Head of caudate nucleus (tissue), 42 donors: ENCODE results near the gene DAP.
"Not testable (repeated sequence)": the region's sequence is repeated elsewhere in the genome, so short reads cannot be mapped to it uniquely, and the experiment has no call there.

Experiments used
- DNase-seq, 42 donors: peaks; one replicate each; pipeline versions ENCODE4 v3.0.0 to v3.0.0-alpha.2; 2020 to 2021; ENCODE audit warnings: mixed read lengths in 7 of 42
- intact Hi-C: fragments of 100-400 bp; cut with DNase I; formaldehyde crosslinking; loops from one replicate; pipeline ENCODE4 v1.15.0; 2022

Gene DAP

GRCh38 chr5:10652151-10652550 is 108.9 kb downstream of the DAP start:
- DNase-seq, result peak in 1 of 42 donors; percentile 8
- intact Hi-C loops, result no loop called here

GRCh38 chr5:10649666-10650380 is 111.2 kb downstream of the DAP start:
- peak in 2 of 42 donors; percentile 15 to 27 for DNase-seq
- intact Hi-C loops, result no loop called here

GRCh38 chr5:10648806-10649665 is 112.0 kb downstream of the DAP start:
- DNase-seq, result peak in 1 of 42 donors; percentile 12
- intact Hi-C loops, result no loop called here

- DNase-seq, result peak in 1 of 42 donors; percentile 9
- intact Hi-C loops, result no loop called here
Observed at GRCh38 chr5:10647640-10648039, 113.4 kb downstream of the DAP start.

GRCh38 chr5:10645671-10646070 is 115.4 kb downstream of the DAP start:
- DNase-seq, result peak in 2 of 42 donors; percentile 6 to 23
- intact Hi-C loops, result no loop called here

- DNase-seq, result peak in 1 of 42 donors; percentile 13
- intact Hi-C loops, result no loop called here
Observed at GRCh38 chr5:10645146-10645545, 115.9 kb downstream of the DAP start.

- intact Hi-C loops, result no loop called here
- DNase-seq, result peak in 6 of 42 donors; percentile 20 to 62 (median 40)
Observed at GRCh38 chr5:10644192-10644591, 116.8 kb downstream of the DAP start.

GRCh38 chr5:10642367-10642766 is 118.7 kb downstream of the DAP start:
- intact Hi-C loops, result no loop called here
- DNase-seq, result no peak

GRCh38 chr5:10639846-10640368 is 121.1 kb downstream of the DAP start:
- intact Hi-C loops, result no loop called here
- DNase-seq, result no peak

GRCh38 chr5:10638723-10639122 is 122.3 kb downstream of the DAP start:
- intact Hi-C loops, DNase-seq: not testable (repeated sequence)

- intact Hi-C loops, result no loop called here
- DNase-seq, result no peak
Observed at GRCh38 chr5:10637944-10638343, 123.1 kb downstream of the DAP start.

GRCh38 chr5:10636363-10637142 is 124.5 kb downstream of the DAP start:
- intact Hi-C loops, result no loop called here
- DNase-seq, result peak in 4 of 42 donors; percentile 6 to 37 (median 17)

- peak in 2 of 42 donors; percentile 19 to 25 for DNase-seq
- intact Hi-C loops, result no loop called here
Observed at GRCh38 chr5:10635867-10636350, 125.1 kb downstream of the DAP start.

- intact Hi-C loops, result no loop called here
- DNase-seq, result peak in 1 of 42 donors; percentile 3
Observed at GRCh38 chr5:10635257-10635866, 125.7 kb downstream of the DAP start.

- intact Hi-C loops, result no loop called here
- DNase-seq, result no peak
Observed at GRCh38 chr5:10634562-10634961, 126.5 kb downstream of the DAP start.

GRCh38 chr5:10634050-10634449 is 127.0 kb downstream of the DAP start:
- DNase-seq, result no peak
- intact Hi-C loops, result no loop called here

- intact Hi-C loops, result no loop called here
- no peak for DNase-seq
Observed at GRCh38 chr5:10633271-10634049, 127.6 kb downstream of the DAP start.
